ENCODE measurements around the gene COL1A2.

DNA sequence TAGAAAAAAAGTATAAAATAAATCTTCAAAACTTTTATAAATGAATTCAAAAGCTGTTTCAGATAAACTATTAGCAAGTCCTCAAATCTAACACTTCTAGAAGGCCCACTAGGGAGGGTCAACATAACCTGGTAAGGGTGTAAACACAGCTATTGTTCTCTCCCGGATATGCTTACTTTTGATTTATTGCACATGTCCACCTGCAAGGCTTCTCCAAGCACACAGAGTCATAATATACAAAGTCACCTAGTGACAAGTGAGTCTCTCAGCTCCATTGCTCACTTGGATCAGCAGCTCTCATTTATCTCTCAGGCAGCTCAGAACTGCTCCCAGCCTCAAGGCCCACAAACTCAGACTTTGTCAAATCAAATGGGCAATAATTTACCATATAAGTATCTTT, 44.0 kb upstream of the COL1A2 start:
- TF ChIP-seq, protein P1, sequence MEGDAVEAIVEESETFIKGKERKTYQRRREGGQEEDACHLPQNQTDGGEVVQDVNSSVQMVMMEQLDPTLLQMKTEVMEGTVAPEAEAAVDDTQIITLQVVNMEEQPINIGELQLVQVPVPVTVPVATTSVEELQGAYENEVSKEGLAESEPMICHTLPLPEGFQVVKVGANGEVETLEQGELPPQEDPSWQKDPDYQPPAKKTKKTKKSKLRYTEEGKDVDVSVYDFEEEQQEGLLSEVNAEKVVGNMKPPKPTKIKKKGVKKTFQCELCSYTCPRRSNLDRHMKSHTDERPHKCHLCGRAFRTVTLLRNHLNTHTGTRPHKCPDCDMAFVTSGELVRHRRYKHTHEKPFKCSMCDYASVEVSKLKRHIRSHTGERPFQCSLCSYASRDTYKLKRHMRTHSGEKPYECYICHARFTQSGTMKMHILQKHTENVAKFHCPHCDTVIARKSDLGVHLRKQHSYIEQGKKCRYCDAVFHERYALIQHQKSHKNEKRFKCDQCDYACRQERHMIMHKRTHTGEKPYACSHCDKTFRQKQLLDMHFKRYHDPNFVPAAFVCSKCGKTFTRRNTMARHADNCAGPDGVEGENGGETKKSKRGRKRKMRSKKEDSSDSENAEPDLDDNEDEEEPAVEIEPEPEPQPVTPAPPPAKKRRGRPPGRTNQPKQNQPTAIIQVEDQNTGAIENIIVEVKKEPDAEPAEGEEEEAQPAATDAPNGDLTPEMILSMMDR (IDR thresholded peaks at IDR 0.05), result no peak
- TF ChIP-seq, protein P2, sequence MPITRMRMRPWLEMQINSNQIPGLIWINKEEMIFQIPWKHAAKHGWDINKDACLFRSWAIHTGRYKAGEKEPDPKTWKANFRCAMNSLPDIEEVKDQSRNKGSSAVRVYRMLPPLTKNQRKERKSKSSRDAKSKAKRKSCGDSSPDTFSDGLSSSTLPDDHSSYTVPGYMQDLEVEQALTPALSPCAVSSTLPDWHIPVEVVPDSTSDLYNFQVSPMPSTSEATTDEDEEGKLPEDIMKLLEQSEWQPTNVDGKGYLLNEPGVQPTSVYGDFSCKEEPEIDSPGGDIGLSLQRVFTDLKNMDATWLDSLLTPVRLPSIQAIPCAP (CRISPR knock-in tag; IDR thresholded peaks at IDR 0.05), result no peak
- TF ChIP-seq MXD4 (CRISPR knock-in tag; IDR thresholded peaks at IDR 0.05; ENCODE audit: borderline replicate concordance) (no peak), SMAD3 (CRISPR knock-in tag; IDR thresholded peaks at IDR 0.05; ENCODE audit: borderline replicate concordance) (no peak), NR1H2 (CRISPR knock-in tag; IDR thresholded peaks at IDR 0.05) (no peak), TCF7 (CRISPR knock-in tag; IDR thresholded peaks at IDR 0.05; ENCODE audit: low read depth) (no peak)
- TF ChIP-seq, protein P3, sequence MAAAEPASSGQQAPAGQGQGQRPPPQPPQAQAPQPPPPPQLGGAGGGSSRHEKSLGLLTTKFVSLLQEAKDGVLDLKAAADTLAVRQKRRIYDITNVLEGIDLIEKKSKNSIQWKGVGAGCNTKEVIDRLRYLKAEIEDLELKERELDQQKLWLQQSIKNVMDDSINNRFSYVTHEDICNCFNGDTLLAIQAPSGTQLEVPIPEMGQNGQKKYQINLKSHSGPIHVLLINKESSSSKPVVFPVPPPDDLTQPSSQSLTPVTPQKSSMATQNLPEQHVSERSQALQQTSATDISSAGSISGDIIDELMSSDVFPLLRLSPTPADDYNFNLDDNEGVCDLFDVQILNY (CRISPR knock-in tag; IDR thresholded peaks at IDR 0.05), result no peak
- TF ChIP-seq, protein P4, sequence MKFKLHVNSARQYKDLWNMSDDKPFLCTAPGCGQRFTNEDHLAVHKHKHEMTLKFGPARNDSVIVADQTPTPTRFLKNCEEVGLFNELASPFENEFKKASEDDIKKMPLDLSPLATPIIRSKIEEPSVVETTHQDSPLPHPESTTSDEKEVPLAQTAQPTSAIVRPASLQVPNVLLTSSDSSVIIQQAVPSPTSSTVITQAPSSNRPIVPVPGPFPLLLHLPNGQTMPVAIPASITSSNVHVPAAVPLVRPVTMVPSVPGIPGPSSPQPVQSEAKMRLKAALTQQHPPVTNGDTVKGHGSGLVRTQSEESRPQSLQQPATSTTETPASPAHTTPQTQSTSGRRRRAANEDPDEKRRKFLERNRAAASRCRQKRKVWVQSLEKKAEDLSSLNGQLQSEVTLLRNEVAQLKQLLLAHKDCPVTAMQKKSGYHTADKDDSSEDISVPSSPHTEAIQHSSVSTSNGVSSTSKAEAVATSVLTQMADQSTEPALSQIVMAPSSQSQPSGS (CRISPR knock-in tag; IDR thresholded peaks at IDR 0.05; ENCODE audit: borderline replicate concordance, low read depth), result no peak
- TF ChIP-seq, protein P5, sequence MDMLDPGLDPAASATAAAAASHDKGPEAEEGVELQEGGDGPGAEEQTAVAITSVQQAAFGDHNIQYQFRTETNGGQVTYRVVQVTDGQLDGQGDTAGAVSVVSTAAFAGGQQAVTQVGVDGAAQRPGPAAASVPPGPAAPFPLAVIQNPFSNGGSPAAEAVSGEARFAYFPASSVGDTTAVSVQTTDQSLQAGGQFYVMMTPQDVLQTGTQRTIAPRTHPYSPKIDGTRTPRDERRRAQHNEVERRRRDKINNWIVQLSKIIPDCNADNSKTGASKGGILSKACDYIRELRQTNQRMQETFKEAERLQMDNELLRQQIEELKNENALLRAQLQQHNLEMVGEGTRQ (CRISPR knock-in tag; IDR thresholded peaks at IDR 0.05), result no peak
- TF ChIP-seq, protein P6, sequence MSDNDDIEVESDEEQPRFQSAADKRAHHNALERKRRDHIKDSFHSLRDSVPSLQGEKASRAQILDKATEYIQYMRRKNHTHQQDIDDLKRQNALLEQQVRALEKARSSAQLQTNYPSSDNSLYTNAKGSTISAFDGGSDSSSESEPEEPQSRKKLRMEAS (CRISPR knock-in tag; IDR thresholded peaks at IDR 0.05), result no peak

Measured in WTC11 (cell line).